Measurements from ENCODE around the gene TRHDE. TPM values are rescaled to one million over a fixed set of nuclear protein-coding genes. Genes with fewer than 3 reads are reported as not detected.

Gene TRHDE
- total RNA-seq, 1 experiment from 2014 or later, result 16.5 TPM

DNA sequence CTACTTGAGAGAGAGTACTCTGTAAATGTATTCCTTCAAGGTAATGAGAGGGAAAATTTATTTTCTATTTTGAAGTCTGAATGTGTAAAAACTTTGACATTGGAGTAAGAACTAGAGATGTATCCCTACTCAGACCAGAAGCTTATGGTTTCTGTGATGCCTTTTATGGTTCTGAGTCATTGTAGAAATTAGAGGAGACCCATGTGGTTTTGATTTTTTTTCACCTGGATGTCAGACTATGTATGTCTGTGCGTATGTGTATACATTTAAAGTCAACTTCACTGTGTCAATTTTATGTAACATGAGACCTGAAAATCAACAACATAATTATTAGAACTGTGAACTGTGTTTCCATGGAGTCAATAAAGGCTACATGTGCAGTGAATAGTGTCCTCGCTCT lies 302.0 kb downstream of the TRHDE start:
- Histone ChIP-seq H2AFZ (ENCODE audit: low read length) (no peak overlapping the region), H3K9ac (ENCODE audit: low read length) (no peak overlapping the region), H3K36me3 (ENCODE audit: low read depth, low read length) (no peaks in the 10 kb centered on the region; the same call in 1 of the 2 replicates), H3K27ac (ENCODE audit: low read length) (no peak overlapping the region), H4K20me1 (ENCODE audit: low read length) (no peaks in the 10 kb centered on the region), H3K79me2 (ENCODE audit: low read length) (no peaks in the 10 kb centered on the region), H3K4me3 (ENCODE audit: low read length) (no peak overlapping the region), H3K9me3 (ENCODE audit: low read length) (no peaks in the 10 kb centered on the region), H3K27me3 (ENCODE audit: low read length) (no peaks in the 10 kb centered on the region), H3K4me1 (ENCODE audit: insufficient read depth, low read length) (no peaks in the 10 kb centered on the region), H3F3A (ENCODE audit: low read length, unreplicated experiment) (no peaks in the 10 kb centered on the region), H3K4me2 (ENCODE audit: low read length) (no peak overlapping the region), H3K9me2 (replicated peaks; ENCODE audit: low read length) (no peaks in the 10 kb centered on the region)
- DNase-seq, result peak; percentile 40
- TF ChIP-seq CTCF (conservative IDR thresholded peaks at IDR 0.05; ENCODE audit: low read depth, low read length), result no peak
- no peak for TF ChIP-seq EZH2phosphoT487 (IDR thresholded peaks at IDR 0.05; ENCODE audit: borderline replicate concordance, low read length)
- no peak for TF ChIP-seq EZH2 (IDR thresholded peaks at IDR 0.05; ENCODE audit: low read length, unreplicated experiment)
- intact Hi-C loops (cut with micrococcal nuclease), result no loop called here
- ChIA-PET POLR2A (ENCODE audit: unreplicated experiment) (no interaction called here), CTCF (no interaction called here)
- BruUV-seq (replicated peaks), result no TSS peak
- peak; percentile 67 for ATAC-seq

GRCh38 chr12:72578327-72578726 lies 306.2 kb downstream of the TRHDE start:
- no peaks in the 10 kb centered on the region for H3K9me2 ChIP-seq (replicated peaks; ENCODE audit: low read length)
- no peak for DNase-seq
- H3K9me3 ChIP-seq (ENCODE audit: low read length), result no peaks in the 10 kb centered on the region
- no peaks in the 10 kb centered on the region for H3K36me3 ChIP-seq (ENCODE audit: low read depth, low read length)
- H3F3A ChIP-seq (ENCODE audit: low read length, unreplicated experiment), result no peaks in the 10 kb centered on the region
- intact Hi-C loops (cut with micrococcal nuclease), result no loop called here
- ChIA-PET POLR2A (ENCODE audit: unreplicated experiment) (no interaction called here), CTCF (no interaction called here)
- H3K27me3 ChIP-seq (ENCODE audit: low read length), result no peaks in the 10 kb centered on the region
- H3K27ac ChIP-seq (ENCODE audit: low read length), result no peak overlapping the region
- H3K4me1 ChIP-seq (ENCODE audit: insufficient read depth, low read length), result no peaks in the 10 kb centered on the region
- H3K4me3 ChIP-seq (ENCODE audit: low read length), result no peak overlapping the region
- H3K79me2 ChIP-seq (ENCODE audit: low read length), result no peaks in the 10 kb centered on the region
- no peaks in the 10 kb centered on the region for H4K20me1 ChIP-seq (ENCODE audit: low read length)
- no TSS peak for BruUV-seq (replicated peaks)
- ATAC-seq, result no peak
- H2AFZ ChIP-seq (ENCODE audit: low read length), result no peak overlapping the region
- no peak overlapping the region for H3K4me2 ChIP-seq (ENCODE audit: low read length)
- H3K9ac ChIP-seq (ENCODE audit: low read length), result no peak overlapping the region
- TF ChIP-seq CTCF (conservative IDR thresholded peaks at IDR 0.05; ENCODE audit: low read depth, low read length), result no peak
- no peak for TF ChIP-seq EZH2phosphoT487 (IDR thresholded peaks at IDR 0.05; ENCODE audit: borderline replicate concordance, low read length)
- TF ChIP-seq EZH2 (IDR thresholded peaks at IDR 0.05; ENCODE audit: low read length, unreplicated experiment), result no peak

- H2AFZ ChIP-seq (ENCODE audit: low read length), result no peak overlapping the region
- H3K4me1 ChIP-seq (ENCODE audit: insufficient read depth, low read length), result no peaks in the 10 kb centered on the region
- TF ChIP-seq CTCF (conservative IDR thresholded peaks at IDR 0.05; ENCODE audit: low read depth, low read length) (no peak), EZH2phosphoT487 (IDR thresholded peaks at IDR 0.05; ENCODE audit: borderline replicate concordance, low read length) (no peak), EZH2 (IDR thresholded peaks at IDR 0.05; ENCODE audit: low read length, unreplicated experiment) (no peak)
- no peaks in the 10 kb centered on the region for H4K20me1 ChIP-seq (ENCODE audit: low read length)
- BruUV-seq (replicated peaks), result no TSS peak
- H3K9me2 ChIP-seq (replicated peaks; ENCODE audit: low read length), result no peaks in the 10 kb centered on the region
- DNase-seq, result no peak
- H3K79me2 ChIP-seq (ENCODE audit: low read length), result no peaks in the 10 kb centered on the region
- H3K27me3 ChIP-seq (ENCODE audit: low read length), result no peaks in the 10 kb centered on the region
- H3F3A ChIP-seq (ENCODE audit: low read length, unreplicated experiment), result no peaks in the 10 kb centered on the region
- ChIA-PET POLR2A (ENCODE audit: unreplicated experiment) (no interaction called here), CTCF (no interaction called here)
- intact Hi-C loops (cut with micrococcal nuclease), result no loop called here
- H3K4me2 ChIP-seq (ENCODE audit: low read length), result no peak overlapping the region
- no peaks in the 10 kb centered on the region for H3K9me3 ChIP-seq (ENCODE audit: low read length)
- H3K36me3 ChIP-seq (ENCODE audit: low read depth, low read length), result no peaks in the 10 kb centered on the region
- H3K27ac ChIP-seq (ENCODE audit: low read length), result no peak overlapping the region
- no peak overlapping the region for H3K9ac ChIP-seq (ENCODE audit: low read length)
- no peak for ATAC-seq
- H3K4me3 ChIP-seq (ENCODE audit: low read length), result no peak overlapping the region
Observed at GRCh38 chr12:72586456-72586855, 314.3 kb downstream of the TRHDE start.
